Measurements from ENCODE around the gene ASRGL1.

DNA sequence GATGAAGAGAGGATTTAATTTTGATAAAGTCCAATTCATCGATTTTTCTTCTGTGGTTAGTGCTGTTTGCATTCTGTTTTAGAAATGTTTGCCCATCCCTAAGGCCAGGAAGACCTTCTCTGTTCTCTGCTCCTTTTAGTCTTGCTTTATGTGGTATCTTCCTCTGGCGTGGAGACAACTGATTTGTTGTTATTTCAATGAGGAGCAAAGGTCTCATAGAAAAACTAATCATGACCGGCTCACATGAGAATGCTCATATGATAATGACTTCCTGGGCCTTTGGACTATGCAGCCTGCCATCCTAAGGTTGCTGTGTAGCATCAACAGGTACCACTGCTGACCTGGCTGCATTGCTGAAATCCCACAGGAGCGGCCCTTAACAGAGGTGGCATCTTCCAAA, 101.4 kb downstream of the ASRGL1 start:
- no peak for TF ChIP-seq TAF1 (IDR thresholded peaks at IDR 0.05; ENCODE audit: borderline replicate concordance, insufficient read depth, low read length)
- no peak for TF ChIP-seq POLR2AphosphoS5 (IDR thresholded peaks at IDR 0.05; ENCODE audit: low read depth, low read length)

Measured in PFSK-1 (cell line).